ENCODE data around the gene PTGER1. TPM values are rescaled to one million over a fixed set of nuclear protein-coding genes. Genes with fewer than 3 reads are reported as not detected.
A peak's percentile ranks its signal among the peaks of the same experiment; 100 is the strongest.
"Not testable (repeated sequence)": the region's sequence is repeated elsewhere in the genome, so short reads cannot be mapped to it uniquely, and the experiment has no call there.

Gene PTGER1
- total RNA-seq, 2 experiments from 2014 or later = 0.40 TPM; not detected in 1

- CTCF ChIA-PET; H3K4me3 Mint-ChIP-seq; DNase-seq; H3K9me3 Mint-ChIP-seq (ENCODE audit: low read depth); H3K27me3 Mint-ChIP-seq; ATAC-seq; H3K27ac Mint-ChIP-seq: not testable (repeated sequence)
- peaks cover 26% of the 10 kb centered on the region for H3K4me1 Mint-ChIP-seq
- H3K36me3 Mint-ChIP-seq = peaks cover 40% of the 10 kb centered on the region
These were observed 12.8 kb downstream of the PTGER1 start for GRCh38 chr19:14462401-14462800.

GRCh38 chr19:14460935-14461334 is 14.2 kb downstream of the PTGER1 start:
- no peak for ATAC-seq
- peaks cover 37% of the 10 kb centered on the region for H3K36me3 Mint-ChIP-seq
- no peaks in the 10 kb centered on the region for H3K9me3 Mint-ChIP-seq (ENCODE audit: low read depth)
- DNase-seq = no peak
- CTCF ChIA-PET = interaction anchor here (1.0 to 1.3 kb wide), 3 partner anchors 11 to 30 kb away, joined by 3 to 4 read pairs (median 3); partner anchors contain the start of gene PKN1
- peak overlapping the region; percentile 13 for H3K27ac Mint-ChIP-seq
- H3K4me1 Mint-ChIP-seq = peaks cover 26% of the 10 kb centered on the region
- no peak overlapping the region for H3K4me3 Mint-ChIP-seq
- H3K27me3 Mint-ChIP-seq = no peaks in the 10 kb centered on the region

GRCh38 chr19:14459703-14460102 is 15.5 kb downstream of the PTGER1 start:
- Mint-ChIP-seq H3K4me1 (peaks cover 26% of the 10 kb centered on the region), H3K27ac (peak overlapping the region; percentile 75), H3K36me3 (peaks cover 37% of the 10 kb centered on the region), H3K9me3 (ENCODE audit: low read depth) (no peaks in the 10 kb centered on the region), H3K4me3 (no peak overlapping the region), H3K27me3 (no peaks in the 10 kb centered on the region)
- DNase-seq (peak; percentile 91), ATAC-seq (peak; percentile 100)
- CTCF ChIA-PET = interaction anchor here (0.6 to 3.4 kb wide), 10 partner anchors 13 to 323 kb away, joined by 3 to 8 read pairs (median 4); partner anchors contain the start of genes ASF1B, PKN1 and PTGER1

- H3K27ac Mint-ChIP-seq; ATAC-seq; H3K27me3 Mint-ChIP-seq; H3K4me3 Mint-ChIP-seq; H3K4me1 Mint-ChIP-seq; DNase-seq; H3K9me3 Mint-ChIP-seq (ENCODE audit: low read depth): not testable (repeated sequence)
- H3K36me3 Mint-ChIP-seq = peaks cover 49% of the 10 kb centered on the region
- CTCF ChIA-PET = interaction anchor here (1.1 kb wide), 1 partner anchor 21 kb away, joined by 3 read pairs; no protein-coding TSS in a partner anchor
These were observed 22.9 kb downstream of the PTGER1 start for GRCh38 chr19:14452303-14452702.

- Mint-ChIP-seq H3K27ac (no peak overlapping the region), H3K4me3 (no peak overlapping the region), H3K36me3 (peaks cover 57% of the 10 kb centered on the region), H3K9me3 (ENCODE audit: low read depth) (no peaks in the 10 kb centered on the region), H3K4me1 (peaks cover 10% of the 10 kb centered on the region), H3K27me3 (no peaks in the 10 kb centered on the region)
- no peak for DNase-seq
- CTCF ChIA-PET = interaction anchor here (1.1 kb wide), 2 partner anchors 17 to 29 kb away, joined by 3 read pairs; no protein-coding TSS in a partner anchor
- no peak for ATAC-seq
These were observed 24.3 kb downstream of the PTGER1 start for GRCh38 chr19:14450876-14451275.

- Mint-ChIP-seq H3K36me3 (peaks cover 56% of the 10 kb centered on the region), H3K9me3 (ENCODE audit: low read depth) (no peaks in the 10 kb centered on the region), H3K27me3 (no peaks in the 10 kb centered on the region), H3K4me3 (no peak overlapping the region), H3K27ac (no peak overlapping the region), H3K4me1 (peaks cover 10% of the 10 kb centered on the region)
- CTCF ChIA-PET = interaction anchor here (1.1 kb wide), 2 partner anchors 18 to 30 kb away, joined by 3 read pairs; no protein-coding TSS in a partner anchor
- peak; percentile 93 for ATAC-seq
- peak; percentile 85 for DNase-seq
These were observed 24.8 kb downstream of the PTGER1 start for GRCh38 chr19:14450168-14450874.

GRCh38 chr19:14449321-14449720 is 25.8 kb downstream of the PTGER1 start:
- H3K27ac Mint-ChIP-seq = peak overlapping the region; percentile 58
- H3K4me1 Mint-ChIP-seq = peaks cover 10% of the 10 kb centered on the region
- CTCF ChIA-PET = no interaction called here
- ATAC-seq (no peak), DNase-seq (no peak)
- peaks cover 55% of the 10 kb centered on the region for H3K36me3 Mint-ChIP-seq
- H3K9me3 Mint-ChIP-seq (ENCODE audit: low read depth) = no peaks in the 10 kb centered on the region
- H3K27me3 Mint-ChIP-seq = no peaks in the 10 kb centered on the region
- no peak overlapping the region for H3K4me3 Mint-ChIP-seq

GRCh38 chr19:14446336-14447036 is 28.7 kb downstream of the PTGER1 start:
- Mint-ChIP-seq H3K9me3 (ENCODE audit: low read depth) (no peaks in the 10 kb centered on the region), H3K36me3 (peaks cover 64% of the 10 kb centered on the region), H3K4me1 (peaks cover 16% of the 10 kb centered on the region), H3K27ac (no peak overlapping the region), H3K4me3 (no peak overlapping the region), H3K27me3 (no peaks in the 10 kb centered on the region)
- DNase-seq = no peak
- CTCF ChIA-PET = interaction anchor here (1.0 to 2.8 kb wide), 4 partner anchors 13 to 39 kb away, joined by 3 to 8 read pairs (median 5); no protein-coding TSS in a partner anchor
- ATAC-seq = no peak

- CTCF ChIA-PET = no interaction called here
- Mint-ChIP-seq H3K27ac (no peak overlapping the region), H3K27me3 (no peaks in the 10 kb centered on the region), H3K36me3 (peaks cover 50% of the 10 kb centered on the region), H3K9me3 (ENCODE audit: low read depth) (no peaks in the 10 kb centered on the region), H3K4me3 (no peak overlapping the region), H3K4me1 (peaks cover 30% of the 10 kb centered on the region)
- ATAC-seq = no peak
- DNase-seq = no peak
These were observed 31.4 kb downstream of the PTGER1 start for GRCh38 chr19:14443632-14444216.

GRCh38 chr19:14442891-14443631 is 32.1 kb downstream of the PTGER1 start:
- CTCF ChIA-PET = interaction anchor here (2.3 to 2.9 kb wide), 2 partner anchors 29 to 37 kb away, joined by 9 to 11 read pairs; no protein-coding TSS in a partner anchor
- peaks cover 32% of the 10 kb centered on the region for H3K4me1 Mint-ChIP-seq
- DNase-seq = no peak
- no peaks in the 10 kb centered on the region for H3K27me3 Mint-ChIP-seq
- no peaks in the 10 kb centered on the region for H3K9me3 Mint-ChIP-seq (ENCODE audit: low read depth)
- H3K27ac Mint-ChIP-seq = no peak overlapping the region
- H3K36me3 Mint-ChIP-seq = peaks cover 45% of the 10 kb centered on the region
- no peak overlapping the region for H3K4me3 Mint-ChIP-seq
- ATAC-seq = no peak

GRCh38 chr19:14441041-14441938 is 33.9 kb downstream of the PTGER1 start:
- CTCF ChIA-PET = interaction anchor here (0.6 to 2.9 kb wide), 6 partner anchors 17 to 1222 kb away, joined by 3 to 11 read pairs (median 3); no protein-coding TSS in a partner anchor
- no peaks in the 10 kb centered on the region for H3K27me3 Mint-ChIP-seq
- peaks cover 41% of the 10 kb centered on the region for H3K4me1 Mint-ChIP-seq
- H3K36me3 Mint-ChIP-seq = peaks cover 39% of the 10 kb centered on the region
- DNase-seq = no peak
- H3K27ac Mint-ChIP-seq = peak overlapping the region; percentile 91
- H3K9me3 Mint-ChIP-seq (ENCODE audit: low read depth) = no peaks in the 10 kb centered on the region
- H3K4me3 Mint-ChIP-seq = peak overlapping the region; percentile 85
- no peak for ATAC-seq

GRCh38 chr19:14440049-14440448 is 35.1 kb downstream of the PTGER1 start:
- Mint-ChIP-seq H3K27me3 (no peaks in the 10 kb centered on the region), H3K9me3 (ENCODE audit: low read depth) (no peaks in the 10 kb centered on the region), H3K4me3 (peak overlapping the region; percentile 85), H3K27ac (peak overlapping the region; percentile 91), H3K36me3 (peaks cover 34% of the 10 kb centered on the region), H3K4me1 (peaks cover 44% of the 10 kb centered on the region)
- CTCF ChIA-PET = interaction anchor here (0.6 to 2.9 kb wide), 8 partner anchors 9 to 303 kb away, joined by 3 to 11 read pairs (median 6); partner anchors contain the start of gene ASF1B
- DNase-seq = peak; percentile 91
- peak; percentile 99 for ATAC-seq

All from activated CD8-positive, alpha-beta memory T cell treated with anti-CD3 and anti-CD28 coated beads, Interleukin-2, amount 10 ng/mL, durations not matched to agents 7 days and 5 days (primary cell).